Right ventricle myocardium superior (tissue), 1 donor: Measurements from ENCODE around the gene CHST11. TPM values are rescaled to one million over a fixed set of nuclear protein-coding genes. Genes with fewer than 3 reads are reported as not detected.

Experiments
- ATAC-seq: fragments of 200-7000 bp; cut with Tn5 transposase; one replicate; pipeline ENCODE4 v1.9.1; 2020; ENCODE audit warnings: mild to moderate bottlenecking; ENCODE audit not compliant: poor library complexity
- DNase-seq: peaks from one replicate; pipeline ENCODE4 v3.0.0-alpha.2; 2020
- intact Hi-C: fragments of 100-400 bp; cut with DNase I; formaldehyde crosslinking; loops from one replicate; pipeline ENCODE4 v1.11.2; 2022
- total RNA-seq: library from RNA; stranded (reverse); fragmentation: NEBNext Ultra II Directional; extraction: Animal tissue kit (Norgen Biotek cat#: 25700); gene quantifications from one replicate; pipeline ENCODE4 v1.2.1, GENCODE V29; 2021
- donor health status: DM: no; HTN: yes; CAD: no; lungs with severe emphysema.

Gene CHST11
- total RNA-seq, 1 donor from 2014 or later, result 3.0 TPM

DNA sequence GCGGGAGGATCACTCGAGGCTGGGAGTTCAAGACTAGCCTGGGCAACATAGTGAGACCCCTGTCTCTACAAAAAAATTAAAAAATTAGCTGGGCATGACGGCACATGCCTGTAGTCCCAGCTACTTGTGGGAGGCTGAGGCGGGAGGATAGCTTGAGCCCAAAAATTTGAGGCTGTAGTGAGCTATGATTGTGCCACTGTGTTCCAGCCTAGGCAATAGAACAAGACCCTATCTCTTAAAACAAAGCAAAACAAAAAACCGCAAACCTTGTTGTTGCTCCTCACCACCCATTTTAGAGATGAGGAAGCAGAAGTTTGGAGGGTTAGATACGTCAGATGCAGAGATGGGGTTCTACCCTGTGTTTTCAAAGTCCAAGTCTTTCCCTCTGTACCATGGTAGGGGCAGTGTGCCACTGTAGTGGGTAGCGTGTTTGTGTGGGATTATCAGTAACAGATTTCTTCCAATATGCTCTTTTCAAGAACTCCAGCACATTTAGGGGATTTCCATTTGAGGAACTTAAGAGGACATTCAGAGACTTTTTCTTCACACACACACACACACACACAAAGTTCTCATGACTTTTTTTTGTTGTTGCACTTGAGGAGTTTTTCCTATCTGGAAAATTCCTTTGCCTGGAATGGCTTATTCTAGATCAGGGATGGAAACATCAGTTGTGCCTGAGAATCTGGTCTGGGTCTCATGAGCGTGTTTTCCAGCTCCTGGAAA, 186.5 kb downstream of the CHST11 start:
- DNase-seq (no peak), ATAC-seq (peak; percentile 32)
- intact Hi-C loops, result no loop called here

DNA sequence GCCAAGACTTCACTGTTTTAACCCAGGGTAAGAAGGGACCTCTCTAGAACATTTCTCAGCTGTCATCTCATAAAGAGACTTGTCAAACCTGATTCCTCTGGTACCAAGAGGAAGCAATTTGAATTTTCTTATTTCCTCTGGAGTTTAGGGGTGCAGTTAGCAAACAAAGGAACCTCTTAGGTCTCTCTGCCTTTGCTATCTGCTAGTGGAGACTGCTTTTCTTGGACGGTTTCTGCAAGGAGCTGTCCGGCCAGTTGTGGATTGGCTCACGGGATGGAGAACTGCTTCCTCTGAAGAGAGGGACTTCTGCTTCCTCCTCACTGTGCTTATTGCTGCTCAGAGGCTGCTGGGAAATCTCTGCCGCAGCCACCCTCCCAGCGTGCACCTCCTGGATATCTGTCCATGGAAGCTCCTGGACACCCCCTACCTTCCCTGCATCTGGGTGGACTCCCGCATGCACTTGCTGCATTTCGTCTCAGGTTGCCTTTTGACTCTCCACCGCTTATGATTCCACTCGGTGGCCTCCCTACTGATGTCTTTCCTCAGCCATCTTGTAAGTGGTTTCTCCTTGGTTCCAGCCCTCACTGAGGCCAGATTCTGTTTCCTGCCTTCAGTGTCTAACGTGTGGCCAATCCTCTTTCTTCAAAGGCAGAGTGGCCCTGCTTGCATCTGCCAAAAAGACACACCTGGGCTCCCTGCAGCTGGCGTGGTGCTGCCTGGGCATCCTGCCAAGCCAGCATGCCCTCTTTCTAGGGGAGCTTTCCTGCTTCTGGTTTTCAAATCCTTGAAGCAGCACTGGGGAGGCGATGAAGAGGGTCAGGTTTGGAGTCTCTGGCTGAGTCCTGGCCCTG, 187.3 kb downstream of the CHST11 start:
- peak; percentile 72 for ATAC-seq
- peak; percentile 60 for DNase-seq
- intact Hi-C loops, result no loop called here

DNA sequence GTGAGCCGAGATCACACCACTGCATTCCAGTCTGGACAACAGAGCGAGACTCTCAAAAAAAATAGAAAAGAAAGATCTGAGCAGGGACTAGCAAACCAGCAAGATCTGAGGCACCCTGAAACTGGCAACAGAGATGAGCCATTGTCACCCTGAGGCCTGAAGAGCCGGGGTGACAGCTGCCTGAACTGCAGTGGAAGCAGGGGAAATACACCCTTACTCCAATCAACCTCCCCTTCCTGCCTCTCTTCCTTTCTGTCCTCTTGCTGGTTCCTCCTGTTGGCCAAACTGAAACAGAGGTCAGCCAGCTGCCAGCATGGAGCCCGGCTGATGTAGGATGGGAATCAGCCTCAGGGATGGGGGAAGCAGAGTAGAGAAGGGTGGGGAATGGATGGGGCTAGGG, 192.0 kb downstream of the CHST11 start:
- ATAC-seq, result peak; percentile 18
- intact Hi-C loops, result no loop called here
- peak; percentile 31 for DNase-seq

DNA sequence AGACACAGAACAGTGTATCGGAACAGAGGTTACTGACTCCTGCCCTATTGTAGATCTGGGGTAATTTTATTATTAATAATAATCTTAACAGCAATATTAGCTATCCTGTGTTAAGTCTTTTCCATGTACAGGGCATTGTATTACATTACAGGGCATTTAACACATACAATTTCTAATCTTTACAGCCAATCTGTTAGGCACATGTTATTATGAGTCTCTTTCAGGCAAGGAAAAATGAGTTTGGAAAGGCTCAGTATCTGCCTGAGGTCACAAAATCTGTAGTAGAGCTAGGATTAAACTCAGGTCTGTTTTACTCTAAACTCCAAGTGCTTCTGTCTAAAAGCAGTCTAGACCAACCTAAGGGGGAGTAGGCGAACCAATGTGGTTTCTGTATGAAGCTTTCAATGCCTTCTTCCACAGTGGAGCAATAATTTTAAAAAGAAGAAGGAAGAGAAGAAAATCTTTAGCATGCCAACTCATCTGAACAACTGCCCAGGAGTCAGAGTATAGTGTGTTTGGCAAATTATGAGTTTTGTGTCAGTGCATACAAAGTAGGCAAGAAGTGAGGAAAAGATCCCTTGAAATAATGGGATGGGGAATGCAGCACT, 192.6 kb downstream of the CHST11 start:
- DNase-seq, result no peak
- ATAC-seq, result no peak
- intact Hi-C loops, result no loop called here

DNA sequence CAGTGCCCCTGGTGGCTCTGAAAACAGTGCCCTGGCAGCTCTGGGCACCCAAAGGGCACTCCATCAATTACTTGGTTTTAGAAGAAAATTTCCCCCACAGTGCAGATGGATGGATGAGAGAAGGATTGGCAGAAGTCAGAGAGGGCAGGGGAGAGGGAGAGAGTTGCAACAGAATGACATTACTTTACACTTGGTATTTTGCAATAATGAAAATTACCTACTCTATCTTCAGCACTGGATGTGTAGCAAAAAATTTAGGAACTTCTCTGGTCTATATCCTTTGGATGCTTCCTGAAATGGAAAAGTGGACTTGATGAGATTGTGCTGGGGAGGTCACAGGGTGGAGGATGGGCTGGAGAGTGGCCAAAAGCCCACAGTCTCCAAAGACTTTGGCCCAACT, 193.2 kb downstream of the CHST11 start:
- DNase-seq (peak; percentile 24), ATAC-seq (no peak)
- intact Hi-C loops, result no loop called here

DNA sequence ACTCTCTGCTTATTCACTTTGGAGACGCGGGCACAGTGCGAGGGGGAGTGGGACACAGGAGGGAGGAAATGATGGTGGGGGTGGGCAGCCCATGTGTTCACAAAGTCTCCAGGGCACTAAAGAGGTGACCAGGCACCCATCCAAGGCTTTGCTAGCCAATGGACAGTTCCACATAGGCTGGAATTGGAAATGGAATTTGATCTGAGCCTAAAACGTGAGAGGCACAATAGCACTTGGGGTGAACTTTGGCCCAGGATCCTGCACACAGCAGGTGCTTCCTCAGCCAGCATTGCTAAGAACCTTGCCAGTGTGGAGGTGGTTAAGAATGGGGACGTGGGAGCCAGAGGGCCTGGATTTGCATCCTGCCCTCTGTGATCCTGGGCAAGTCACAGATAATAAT, 193.8 kb downstream of the CHST11 start:
- intact Hi-C loops, result no loop called here
- ATAC-seq (no peak), DNase-seq (peak; percentile 20)

DNA sequence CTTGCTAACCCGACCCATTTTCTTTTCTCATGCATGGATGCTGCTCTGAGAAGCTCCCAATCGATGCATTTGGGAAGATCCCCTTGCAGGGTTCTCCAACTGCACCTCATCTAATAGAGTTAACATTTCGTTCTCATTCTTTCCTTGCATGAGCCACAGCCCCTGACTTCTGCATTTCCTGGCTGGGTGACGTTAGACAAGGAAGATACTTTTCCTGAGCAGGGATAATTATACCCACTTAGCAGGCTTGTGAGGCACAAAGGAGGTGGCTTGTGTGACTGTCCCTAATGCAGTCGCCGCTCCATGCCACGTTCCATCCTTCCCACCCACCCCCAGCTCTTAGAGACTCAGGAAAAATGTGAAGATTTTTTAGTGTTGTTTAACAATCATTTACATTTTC, 195.1 kb downstream of the CHST11 start:
- DNase-seq (peak; percentile 26), ATAC-seq (no peak)
- intact Hi-C loops, result no loop called here

DNA sequence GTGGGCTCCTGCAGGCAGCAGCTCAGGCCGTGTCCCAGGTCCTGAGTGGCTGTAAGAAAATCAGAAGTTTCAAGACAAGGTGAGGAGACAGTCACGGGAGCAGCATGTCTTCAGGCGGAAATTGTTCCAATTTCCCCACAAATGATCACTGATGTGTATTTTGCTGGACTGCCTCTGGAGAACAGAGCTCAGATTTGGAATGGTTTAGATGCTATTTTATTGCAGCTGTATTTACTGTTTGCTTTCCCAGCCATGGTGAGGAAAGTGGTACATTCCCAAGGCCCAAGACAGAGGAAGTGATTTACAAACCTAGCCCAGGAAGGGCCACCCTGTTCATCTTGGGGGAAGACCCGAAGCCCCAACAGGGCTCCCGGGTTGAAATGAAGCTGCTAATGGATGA, 195.6 kb downstream of the CHST11 start:
- intact Hi-C loops, result no loop called here
- ATAC-seq (no peak), DNase-seq (peak; percentile 8)

DNA sequence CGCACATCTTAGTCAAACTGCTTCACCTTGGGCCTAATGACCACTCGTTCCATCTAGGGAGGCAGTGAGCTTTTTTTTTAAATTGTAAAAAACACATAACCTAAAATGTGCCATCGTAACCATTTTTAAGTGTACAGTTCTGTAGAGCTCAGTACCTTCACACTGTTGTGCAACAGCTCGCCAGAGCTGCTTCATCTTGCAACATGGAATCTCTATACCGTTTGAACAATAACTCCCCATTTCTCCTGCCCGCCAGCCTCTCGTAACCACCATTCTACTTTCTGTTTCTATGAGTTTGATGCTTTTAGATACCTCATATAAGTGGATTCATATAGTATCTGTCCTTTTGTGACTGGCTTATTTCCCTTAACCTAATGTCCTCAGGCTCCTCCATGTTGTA, 196.2 kb downstream of the CHST11 start:
- DNase-seq (peak; percentile 20), ATAC-seq (no peak)
- intact Hi-C loops, result no loop called here

DNA sequence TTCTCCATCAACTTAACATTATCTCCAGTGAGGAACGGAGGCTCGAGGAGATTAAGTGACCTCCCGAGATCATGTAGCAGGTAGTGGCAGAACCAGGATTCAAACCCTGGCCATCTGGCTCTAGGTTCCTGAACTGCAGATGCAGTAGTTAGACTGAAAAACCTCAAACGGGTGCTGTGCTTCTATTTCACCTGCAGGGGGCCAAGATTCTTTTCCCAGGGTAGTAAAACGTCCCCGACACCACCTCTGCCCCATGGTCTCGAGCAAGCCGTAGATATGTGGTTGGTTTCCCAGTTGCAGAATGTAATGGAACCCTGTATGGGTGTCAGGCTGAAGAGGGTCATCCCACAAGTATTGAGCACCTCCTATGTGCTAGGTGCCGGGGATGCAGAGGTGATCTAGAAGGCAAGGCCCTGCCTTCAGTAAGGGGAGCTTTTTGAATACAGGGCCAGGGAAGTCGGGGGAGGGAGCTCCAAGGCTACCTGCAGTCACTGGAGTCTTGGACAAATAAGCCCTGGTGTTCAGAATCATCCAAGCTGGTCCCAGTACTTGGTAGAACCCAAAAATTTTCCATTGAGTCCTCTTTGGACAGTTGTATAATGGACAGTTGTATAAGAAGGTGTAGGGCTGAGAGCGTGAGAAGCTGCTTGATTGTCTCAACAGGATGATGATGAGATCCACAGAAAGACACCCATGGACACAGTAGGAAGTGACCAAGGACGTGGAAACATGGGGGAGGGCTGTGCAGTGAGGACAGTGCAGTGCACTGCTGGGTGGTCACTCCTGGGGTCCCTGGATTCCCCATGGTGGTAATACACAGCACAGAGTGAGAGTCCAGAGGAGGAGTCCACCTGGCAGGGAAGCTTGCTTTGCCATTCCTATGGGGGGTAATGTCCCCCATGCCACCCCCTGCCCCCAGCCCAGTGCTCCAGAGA, 197.2 kb downstream of the CHST11 start:
- intact Hi-C loops, result no loop called here
- DNase-seq (peak; percentile 16), ATAC-seq (no peak)

DNA sequence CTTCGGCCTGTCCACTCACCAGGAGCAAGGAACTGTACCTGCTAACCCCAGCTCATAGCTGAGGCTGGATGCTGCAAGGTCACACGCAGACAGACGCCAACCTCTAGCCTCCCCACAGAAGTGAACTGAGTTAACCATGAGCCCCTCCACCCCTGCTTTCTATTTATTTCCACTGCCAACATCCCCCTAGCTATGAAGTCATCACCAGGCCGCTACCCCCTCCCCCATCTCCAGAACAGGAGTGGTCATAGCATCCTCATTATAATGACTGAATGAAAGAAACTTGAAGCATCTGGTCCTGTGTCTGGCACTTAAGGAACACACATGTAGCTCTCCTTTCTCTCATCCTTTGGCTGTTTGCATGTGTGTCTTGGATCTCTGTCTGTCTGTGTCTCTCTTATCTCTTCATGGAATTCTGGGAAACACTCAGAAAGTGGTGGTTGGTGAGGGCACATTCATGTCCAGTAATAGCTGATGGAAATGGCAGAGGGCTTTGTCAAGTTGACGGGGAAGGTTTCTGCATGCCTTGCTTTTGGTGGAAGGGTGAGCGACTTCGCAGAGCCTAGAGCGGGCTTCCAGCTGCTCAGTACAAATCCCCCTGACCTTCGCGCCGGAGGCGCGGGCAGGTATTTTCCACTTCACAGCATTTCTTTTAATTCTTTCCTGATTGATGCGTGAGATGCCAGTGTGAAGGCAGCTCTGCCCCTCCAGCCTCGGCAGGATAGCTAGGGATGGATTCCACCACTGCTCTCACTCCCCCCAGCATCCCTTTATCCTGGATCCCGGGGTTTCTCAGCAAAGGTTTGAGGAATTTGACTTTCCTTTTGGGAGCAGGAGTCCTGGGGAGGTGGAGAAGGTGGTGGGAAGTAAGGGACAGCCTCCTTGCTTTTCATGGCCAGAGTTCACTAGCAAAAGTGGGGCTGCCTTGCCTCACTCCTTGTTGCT, 198.2 kb downstream of the CHST11 start:
- intact Hi-C loops, result no loop called here
- DNase-seq (peak; percentile 9), ATAC-seq (no peak)

DNA sequence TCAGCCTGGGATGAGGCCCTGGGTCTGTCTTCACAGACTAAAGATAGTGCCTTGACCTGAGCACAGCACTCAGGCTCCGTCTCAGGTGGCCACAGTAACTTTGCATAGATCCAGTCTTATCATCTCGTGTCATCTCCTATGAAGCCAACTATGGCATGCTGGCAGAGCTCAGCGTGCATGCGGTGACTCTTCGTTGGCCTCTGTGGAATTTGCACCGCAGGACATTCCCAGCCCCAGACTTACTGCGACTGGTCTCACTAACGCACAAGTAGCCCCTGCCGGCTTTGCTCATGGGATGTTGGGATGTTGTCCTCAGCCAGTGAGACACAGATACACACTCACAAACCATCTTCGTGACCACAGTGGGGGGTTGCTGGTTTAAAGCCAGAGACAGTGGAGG, 199.6 kb downstream of the CHST11 start:
- ATAC-seq (no peak), DNase-seq (peak; percentile 32)
- intact Hi-C loops, result no loop called here

DNA sequence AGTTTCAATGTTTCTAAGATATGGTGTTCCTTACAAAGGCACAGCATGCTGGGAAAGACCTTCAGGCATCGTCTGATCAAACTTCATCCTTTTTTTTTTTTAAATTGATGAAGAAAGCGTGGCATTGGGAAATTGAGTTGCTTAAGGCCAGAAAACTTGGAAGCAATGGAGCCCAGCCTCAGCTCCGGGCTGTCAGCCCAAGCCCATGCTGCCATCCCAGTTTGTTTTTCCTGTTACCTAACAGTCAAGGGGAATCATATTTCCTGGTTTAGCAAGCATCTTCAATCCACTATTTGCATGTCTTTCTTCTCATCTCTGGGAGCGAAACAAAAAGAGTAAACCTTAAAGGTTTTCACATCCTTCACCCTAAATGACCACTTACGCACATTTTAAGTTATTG, 200.2 kb downstream of the CHST11 start:
- intact Hi-C loops, result no loop called here
- ATAC-seq, result no peak
- DNase-seq, result peak; percentile 46

DNA sequence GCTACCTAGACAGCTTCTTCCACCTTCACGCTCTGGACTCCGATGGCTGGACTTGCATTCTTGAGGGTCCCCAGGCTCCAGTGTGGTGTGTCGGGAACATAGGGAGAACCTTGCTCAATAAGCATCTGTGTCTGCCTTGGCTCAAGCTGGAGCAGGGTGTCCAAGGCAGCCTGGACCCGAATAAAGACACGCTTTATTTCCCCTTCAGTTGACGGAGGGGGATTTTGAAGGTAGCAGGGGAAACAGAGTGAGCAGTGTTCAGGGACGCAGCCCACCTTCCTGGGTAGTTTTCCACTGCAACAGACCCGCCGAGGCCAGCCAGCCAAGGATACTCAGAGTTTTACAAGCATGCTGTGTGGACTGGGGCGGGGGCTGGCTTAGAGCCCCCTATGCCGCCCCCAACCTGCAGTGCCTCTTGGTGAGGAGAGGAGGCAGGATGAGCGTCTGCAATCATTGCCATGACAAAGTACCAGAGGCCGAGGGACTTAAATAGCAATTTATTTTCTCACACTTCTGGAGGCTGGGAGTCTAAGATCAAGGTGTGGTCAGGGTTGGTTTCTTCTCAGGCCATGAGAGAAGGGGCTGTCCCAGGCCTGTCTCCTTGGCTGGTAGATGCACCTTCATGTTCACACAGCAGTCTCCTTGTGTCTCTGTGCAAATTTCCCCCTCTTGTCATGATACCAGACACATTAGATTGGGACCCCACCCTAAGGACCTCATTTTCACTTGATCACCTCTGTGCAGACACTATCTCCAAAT, 201.2 kb downstream of the CHST11 start:
- ATAC-seq (no peak), DNase-seq (no peak)
- intact Hi-C loops, result no loop called here

DNA sequence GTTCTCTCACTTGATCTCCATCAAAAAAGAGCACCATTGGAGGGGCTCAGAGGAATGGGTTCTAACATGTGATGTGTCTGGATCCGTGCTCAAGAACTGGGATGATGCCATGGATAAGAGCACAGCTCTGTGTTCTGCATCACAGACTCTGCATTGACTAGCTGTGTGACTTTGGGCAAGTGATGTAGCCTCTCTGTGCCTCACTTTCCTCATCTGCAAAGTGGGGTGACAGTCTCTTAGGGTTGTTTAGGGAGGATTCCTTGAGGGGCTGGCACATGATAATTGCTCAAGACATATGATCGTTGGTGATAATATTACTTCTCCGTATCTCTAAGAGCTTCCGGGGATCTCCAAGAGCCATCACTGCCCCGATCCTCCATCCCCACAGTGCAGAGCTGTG, 202.3 kb downstream of the CHST11 start:
- intact Hi-C loops, result no loop called here
- no peak for ATAC-seq
- no peak for DNase-seq

DNA sequence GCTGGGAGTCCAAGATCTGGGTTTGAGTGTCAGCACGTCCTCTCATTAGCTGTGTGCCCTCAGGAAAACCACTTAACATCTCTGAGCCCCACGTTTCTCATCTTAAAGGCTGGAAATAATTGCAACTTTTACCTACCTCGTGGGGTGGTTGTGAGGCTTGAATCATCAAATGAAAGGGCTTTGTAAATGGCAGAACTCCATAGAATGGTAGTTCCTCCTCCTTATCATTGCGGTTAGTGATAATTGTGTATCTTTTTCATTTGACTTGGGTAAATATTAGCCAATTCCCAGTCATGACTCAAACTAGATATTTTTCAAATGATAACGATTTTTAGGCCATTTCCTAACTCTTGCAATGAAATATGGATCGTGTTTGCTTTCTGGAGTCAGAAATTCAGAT, 205.5 kb downstream of the CHST11 start:
- intact Hi-C loops, result no loop called here
- DNase-seq (no peak), ATAC-seq (no peak)

DNA sequence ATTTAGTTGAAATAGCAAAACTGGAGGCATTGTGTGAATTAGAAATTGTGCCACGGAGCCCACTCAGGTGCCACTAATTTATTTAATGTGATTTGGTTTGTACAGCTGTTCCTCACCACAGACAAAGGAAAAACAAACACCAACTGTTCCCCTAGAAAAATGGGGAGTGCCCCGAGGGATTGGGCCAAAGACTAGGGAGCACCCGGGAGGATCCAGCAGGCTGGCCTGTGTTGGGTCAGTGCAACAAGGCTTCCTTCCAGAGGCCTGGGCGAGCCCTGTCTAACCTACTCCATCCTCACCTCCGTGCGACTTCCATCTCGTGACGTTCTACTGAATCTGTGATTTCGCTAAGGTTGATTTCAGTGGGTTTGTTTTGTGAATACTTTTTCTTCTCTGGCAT, 206.2 kb downstream of the CHST11 start:
- intact Hi-C loops, result no loop called here
- ATAC-seq, result no peak
- DNase-seq, result no peak
